HG03135 (cell line): ENCODE results near the gene TMEM259.

Experiments
- ATAC-seq: cut with Tn5 transposase; IDR thresholded peaks from one replicate; pipeline ENCODE4 v1.9.1; 2021; ENCODE audit warnings: mild to moderate bottlenecking, moderate library complexity; ENCODE audit not compliant: unreplicated experiment

The TMEM259 gene

GRCh38 chr19:1017906-1018305, 3.0 kb downstream of the TMEM259 start:
- no peak for ATAC-seq

GRCh38 chr19:1017115-1017905, 3.6 kb downstream of the TMEM259 start:
- ATAC-seq, result no peak

- no peak for ATAC-seq
Measured at GRCh38 chr19:1016647-1017114, 4.2 kb downstream of the TMEM259 start.

GRCh38 chr19:1015782-1016646, 4.9 kb downstream of the TMEM259 start:
- ATAC-seq, result no peak

GRCh38 chr19:1015061-1015781, 5.7 kb downstream of the TMEM259 start:
- ATAC-seq, result no peak

GRCh38 chr19:1014161-1015060, 6.5 kb downstream of the TMEM259 start:
- ATAC-seq, result no peak

GRCh38 chr19:1013218-1013617, 7.7 kb downstream of the TMEM259 start:
- no peak for ATAC-seq

- no peak for ATAC-seq
Measured at GRCh38 chr19:1012334-1012733, 8.6 kb downstream of the TMEM259 start.

- no peak for ATAC-seq
Measured at GRCh38 chr19:1011831-1012333, 9.0 kb downstream of the TMEM259 start.

- ATAC-seq, result no peak
Measured at GRCh38 chr19:1010586-1011510, 10.1 kb downstream of the TMEM259 start.

GRCh38 chr19:1009981-1010538, 10.9 kb downstream of the TMEM259 start:
- ATAC-seq, result no peak

GRCh38 chr19:1009041-1009980, 11.6 kb downstream of the TMEM259 start:
- no peak for ATAC-seq

GRCh38 chr19:1008268-1009040, 12.5 kb downstream of the TMEM259 start:
- no peak for ATAC-seq

GRCh38 chr19:1007399-1008251, 13.3 kb downstream of the TMEM259 start:
- no peak for ATAC-seq

GRCh38 chr19:1006711-1007398, 14.1 kb downstream of the TMEM259 start:
- ATAC-seq, result no peak
